Testis (tissue), 2 donors: Measurements from ENCODE around the gene TGFBR3.

ENCODE experiments used
- POLR2A ChIP-seq: fragments of 450-650 bp; IDR thresholded peaks from one replicate; pipeline ENCODE4 v1.6.1; 2017; ENCODE audit warnings: antibody characterized with exemption, mild to moderate bottlenecking, moderate library complexity
- TF ChIP-seq, protein P1 (sequence below), 3 experiments: fragments of 450-650 bp in 2 of 3; fragments of 200-600 bp in 1 of 3; sonication (generic) in 1 of 3; IDR thresholded peaks; one replicate each; pipeline ENCODE4 v1.5.1; 2016 to 2019; ENCODE audit warnings: antibody characterized with exemption in 3 of 3, mild to moderate bottlenecking in 2 of 3, moderate library complexity in 1 of 3

GRCh38 chr1:91712981-91713841 lies 172.7 kb downstream of the TGFBR3 start:
- TF ChIP-seq, protein P1, sequence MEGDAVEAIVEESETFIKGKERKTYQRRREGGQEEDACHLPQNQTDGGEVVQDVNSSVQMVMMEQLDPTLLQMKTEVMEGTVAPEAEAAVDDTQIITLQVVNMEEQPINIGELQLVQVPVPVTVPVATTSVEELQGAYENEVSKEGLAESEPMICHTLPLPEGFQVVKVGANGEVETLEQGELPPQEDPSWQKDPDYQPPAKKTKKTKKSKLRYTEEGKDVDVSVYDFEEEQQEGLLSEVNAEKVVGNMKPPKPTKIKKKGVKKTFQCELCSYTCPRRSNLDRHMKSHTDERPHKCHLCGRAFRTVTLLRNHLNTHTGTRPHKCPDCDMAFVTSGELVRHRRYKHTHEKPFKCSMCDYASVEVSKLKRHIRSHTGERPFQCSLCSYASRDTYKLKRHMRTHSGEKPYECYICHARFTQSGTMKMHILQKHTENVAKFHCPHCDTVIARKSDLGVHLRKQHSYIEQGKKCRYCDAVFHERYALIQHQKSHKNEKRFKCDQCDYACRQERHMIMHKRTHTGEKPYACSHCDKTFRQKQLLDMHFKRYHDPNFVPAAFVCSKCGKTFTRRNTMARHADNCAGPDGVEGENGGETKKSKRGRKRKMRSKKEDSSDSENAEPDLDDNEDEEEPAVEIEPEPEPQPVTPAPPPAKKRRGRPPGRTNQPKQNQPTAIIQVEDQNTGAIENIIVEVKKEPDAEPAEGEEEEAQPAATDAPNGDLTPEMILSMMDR (IDR thresholded peaks at IDR 0.05) = no peak
- no peak for TF ChIP-seq POLR2A
